HG03280 (cell line): ENCODE results near the gene MCM7.
"Not testable (repeated sequence)": the region's sequence is repeated elsewhere in the genome, so short reads cannot be mapped to it uniquely, and the experiment has no call there.

Source experiments
- ATAC-seq: cut with Tn5 transposase; IDR thresholded peaks from one replicate; pipeline ENCODE4 v1.9.1; 2021; ENCODE audit warnings: mild to moderate bottlenecking, moderate library complexity; ENCODE audit not compliant: unreplicated experiment

Gene MCM7

DNA sequence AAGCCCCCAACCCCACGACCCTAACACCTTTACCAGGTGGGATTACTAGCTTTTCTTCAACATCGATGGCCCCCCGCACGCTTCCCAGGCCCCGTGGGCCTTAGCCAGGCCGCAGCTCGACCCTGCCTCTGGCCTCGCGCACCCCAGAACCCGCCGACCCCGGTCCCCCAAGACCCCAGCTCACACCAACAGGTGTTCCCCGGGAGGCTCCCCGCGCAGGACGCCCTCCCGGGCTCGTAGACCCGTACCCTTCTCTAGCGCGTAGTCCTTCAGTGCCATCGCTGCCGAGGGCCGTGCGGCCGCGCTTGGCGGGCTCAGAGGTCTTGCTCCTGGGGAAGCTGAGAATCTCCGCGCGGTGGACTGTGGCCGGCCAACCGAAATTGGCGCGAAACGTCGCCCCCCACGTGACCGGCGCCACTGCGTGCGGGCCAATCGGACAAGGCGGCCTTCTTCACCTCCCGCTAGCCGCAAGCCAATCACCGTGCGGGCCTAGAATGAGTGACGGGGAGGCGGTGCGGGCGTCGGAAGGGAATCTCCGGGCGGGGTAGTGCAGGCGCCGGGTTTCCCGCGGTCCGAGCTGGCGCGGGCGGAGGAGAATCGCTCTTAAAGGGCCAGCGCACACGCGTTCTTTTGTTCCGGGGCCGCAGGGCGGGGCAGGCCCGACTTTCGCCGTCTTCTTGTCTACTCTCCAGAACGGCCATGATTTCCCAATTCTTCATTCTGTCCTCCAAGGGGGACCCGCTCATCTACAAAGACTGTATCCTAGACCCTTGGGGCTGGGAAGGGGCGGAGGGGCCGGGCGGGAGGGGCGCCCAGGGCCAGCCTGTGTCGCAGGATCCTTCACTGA lies at the start of gene MCM7, which contains the start of gene AP4M1:
Gene MCM7 (minus strand): TSS at position 382 of the 847 bp plus-strand sequence. CDS start 103 bp downstream, at position 279.
Gene AP4M1 (plus strand): TSS at position 628 of the 847 bp plus-strand sequence. CDS start 72 bp downstream, at position 700.
- peak; percentile 87 for ATAC-seq

DNA sequence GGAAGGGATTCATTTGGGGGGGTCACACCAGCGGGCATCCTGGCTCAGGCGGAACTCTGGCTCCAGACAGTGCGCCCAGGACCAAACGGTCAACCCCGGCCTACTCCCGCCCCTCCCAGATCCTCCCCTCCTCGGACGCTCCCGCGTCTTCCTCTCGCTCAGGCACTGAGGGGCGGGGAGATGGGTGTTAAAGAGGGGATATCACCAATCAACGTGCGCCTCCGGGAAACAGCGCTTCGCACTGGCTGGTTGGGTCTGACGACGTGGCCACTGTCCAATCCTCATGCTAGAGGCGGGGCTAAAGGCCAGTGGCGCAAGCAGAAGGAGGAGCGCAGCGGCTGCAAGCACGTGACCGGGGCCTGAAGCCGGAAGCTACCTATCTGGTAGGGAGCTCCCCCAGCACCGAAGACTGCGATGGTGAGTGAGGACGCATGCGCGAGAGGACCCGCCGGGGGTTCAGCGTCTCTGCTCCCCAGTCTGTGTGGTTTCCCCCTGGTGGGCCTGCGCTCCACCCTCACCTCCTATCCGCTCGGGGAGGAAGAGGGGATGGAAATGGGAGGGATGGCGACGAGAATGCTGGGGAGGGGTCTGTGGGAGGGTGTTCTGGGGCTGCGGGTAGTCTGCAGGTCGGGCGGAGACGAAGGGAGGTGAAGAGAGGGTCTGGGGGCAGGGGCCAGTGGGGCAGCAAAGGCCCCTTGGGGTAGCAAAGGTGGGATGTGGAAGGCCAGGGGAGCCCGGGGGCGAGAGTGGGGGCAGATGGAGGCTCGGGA lies 47.5 kb upstream of the MCM7 start, which contains the start of gene LAMTOR4:
Gene LAMTOR4 (plus strand): TSS at position 360 of the 770 bp plus-strand sequence. CDS start 55 bp downstream, at position 415.
- ATAC-seq = peak; percentile 99

DNA sequence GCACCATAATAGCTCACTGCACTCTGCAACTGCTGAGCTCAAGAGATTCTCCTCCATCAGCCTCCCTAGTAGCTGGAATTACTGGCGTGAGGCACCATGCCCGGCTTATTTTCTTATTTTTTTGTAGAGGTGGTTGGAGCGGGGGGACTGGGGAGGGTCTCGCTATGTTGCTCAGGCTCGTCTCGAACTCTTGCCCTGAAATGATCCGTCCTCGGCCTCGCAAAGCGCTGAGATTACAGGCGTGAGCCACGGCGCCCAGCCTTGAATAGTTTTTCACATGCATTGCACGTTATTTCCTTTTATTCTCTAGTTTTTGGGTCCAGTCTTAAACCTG lies 47.0 kb upstream of the MCM7 start:
- no peak for ATAC-seq

DNA sequence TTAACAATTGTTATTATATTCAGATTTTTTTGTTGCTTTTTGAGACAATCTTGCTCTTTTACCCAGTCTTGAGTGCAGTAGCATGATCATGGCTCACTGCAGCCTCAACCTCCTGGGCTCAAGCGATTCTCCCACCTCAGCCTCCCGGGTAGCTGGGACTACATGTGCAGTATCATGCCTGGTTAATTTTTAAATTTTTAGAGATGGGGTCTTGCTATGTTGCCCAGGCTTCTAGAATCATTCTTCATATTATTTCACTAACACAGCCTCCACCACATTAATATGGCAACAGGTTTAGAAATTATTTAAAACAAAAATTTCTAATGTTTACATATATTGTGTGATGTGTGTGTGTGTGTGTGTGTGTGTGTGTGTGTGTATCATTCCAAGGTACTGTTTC lies 46.1 kb upstream of the MCM7 start:
- ATAC-seq = no peak

DNA sequence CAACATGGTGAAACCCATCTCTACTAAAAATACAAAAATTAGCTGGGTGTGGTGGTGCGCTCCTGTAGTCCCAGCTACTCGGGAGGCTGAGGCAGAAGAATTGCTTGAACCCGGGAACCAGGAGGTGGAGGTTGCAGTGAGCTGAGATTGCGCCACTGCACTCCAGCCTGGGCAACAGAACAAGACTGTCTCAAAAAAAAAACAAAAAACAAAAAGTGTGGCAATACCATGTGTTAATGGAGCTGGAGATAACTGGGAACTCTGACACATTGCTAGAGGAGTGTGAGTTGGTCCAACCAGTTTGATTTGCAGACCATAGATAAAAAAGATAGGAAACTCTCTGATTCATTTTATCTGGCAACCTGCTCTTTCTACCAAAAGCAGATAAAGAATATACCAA lies 45.2 kb upstream of the MCM7 start:
- not testable (repeated sequence) for ATAC-seq

DNA sequence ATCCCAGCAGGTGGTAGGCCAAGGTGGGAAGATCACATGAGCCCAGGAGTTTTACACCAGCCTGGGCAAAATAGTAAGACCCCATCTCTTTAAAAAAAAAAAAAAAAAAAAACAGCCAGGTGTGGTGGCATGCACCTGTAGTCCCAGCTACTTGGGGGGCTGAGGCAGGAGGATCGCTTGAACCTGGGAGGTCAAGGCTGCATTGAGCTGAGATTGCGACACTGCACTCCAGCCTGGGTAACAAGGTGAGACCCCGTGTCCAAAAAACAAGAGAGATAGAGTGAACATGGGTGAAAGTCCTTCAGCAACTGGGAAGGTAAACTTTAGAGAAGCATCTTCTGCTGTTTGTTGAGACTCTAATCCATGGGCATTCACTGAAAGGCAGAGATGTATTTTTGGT lies 41.3 kb upstream of the MCM7 start:
- ATAC-seq = no peak

DNA sequence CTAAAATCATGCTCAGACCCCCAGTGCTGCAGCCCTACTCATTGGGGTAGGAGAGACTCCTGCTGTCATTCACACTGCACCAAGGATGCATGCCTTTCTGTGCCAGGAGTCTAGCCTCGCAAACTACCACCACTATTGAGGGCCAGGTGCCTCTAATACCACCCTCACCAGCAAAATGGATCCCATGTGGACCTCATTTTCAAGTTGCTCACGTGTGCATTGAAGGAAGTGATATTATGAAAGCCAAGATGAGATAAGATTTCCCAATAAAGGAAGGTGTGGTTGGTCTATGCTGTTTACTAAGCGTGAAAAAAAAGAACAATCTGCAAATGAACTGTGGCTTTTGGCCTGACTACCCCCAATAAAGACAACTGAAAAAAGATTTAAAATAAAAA lies 40.4 kb upstream of the MCM7 start:
- no peak for ATAC-seq

DNA sequence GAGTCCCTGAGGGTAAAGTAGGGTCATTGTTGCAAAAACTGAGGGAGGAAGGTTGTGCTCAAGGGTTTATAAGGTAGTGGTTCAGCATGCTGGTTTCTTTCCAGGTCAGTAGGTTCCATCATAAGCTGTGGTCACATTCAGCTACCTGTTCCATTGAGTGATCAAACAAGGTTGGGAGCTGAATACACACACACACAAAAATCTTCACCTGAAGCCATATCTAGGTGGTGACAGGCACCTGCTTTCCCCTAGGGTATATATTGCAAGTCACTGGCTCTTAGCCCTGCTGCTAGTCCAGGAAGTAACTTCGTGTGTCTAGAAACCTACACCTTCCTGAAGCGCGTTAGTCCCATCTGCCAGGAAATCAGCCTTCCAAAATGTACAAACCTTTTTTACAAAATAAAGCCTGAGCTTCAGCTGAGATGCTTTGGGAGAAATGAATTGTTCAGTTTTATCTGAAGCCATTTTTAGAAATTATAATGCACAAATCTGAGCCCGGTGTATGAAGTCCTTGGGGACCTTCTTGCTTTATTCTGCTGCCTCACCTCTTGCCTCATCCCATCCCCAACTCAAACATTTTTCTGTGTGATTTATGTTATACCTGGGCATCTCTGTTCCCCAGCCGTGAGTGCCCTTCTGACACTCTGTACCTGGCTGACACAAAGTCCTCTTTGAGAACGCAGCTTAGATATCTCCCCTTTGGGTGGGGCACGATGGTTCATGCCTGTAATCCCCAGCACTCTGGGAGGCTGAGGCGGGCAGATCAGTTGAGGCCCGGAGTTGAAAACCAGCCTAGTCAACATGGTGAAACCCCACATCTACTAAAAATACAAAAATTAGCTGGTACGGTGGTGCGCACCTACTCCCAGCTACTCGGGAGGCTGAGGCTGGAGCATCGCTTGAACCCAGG lies 36.9 kb upstream of the MCM7 start:
- ATAC-seq = no peak

DNA sequence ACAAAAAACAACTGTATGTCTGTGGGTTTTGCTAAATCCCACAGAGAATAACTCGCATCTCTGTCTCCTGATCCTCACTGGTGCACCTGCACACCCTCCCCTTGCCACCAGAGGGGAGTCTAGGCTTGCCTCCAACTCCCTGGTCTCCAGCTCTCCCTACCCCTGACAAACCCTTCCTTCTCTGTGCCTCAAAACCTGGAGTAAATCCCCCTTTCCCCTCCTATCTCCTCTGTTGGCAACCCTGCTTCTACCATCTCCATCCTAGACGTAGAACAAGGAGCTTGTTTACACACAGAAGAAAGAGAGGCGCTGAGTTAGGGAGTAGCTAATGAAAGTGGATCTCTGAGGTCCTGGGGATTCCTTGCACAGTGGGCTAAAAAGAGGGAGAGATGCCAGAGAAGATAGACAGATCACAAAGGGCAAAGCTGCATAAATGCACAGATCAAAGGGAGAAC lies 31.5 kb upstream of the MCM7 start:
- peak; percentile 46 for ATAC-seq

DNA sequence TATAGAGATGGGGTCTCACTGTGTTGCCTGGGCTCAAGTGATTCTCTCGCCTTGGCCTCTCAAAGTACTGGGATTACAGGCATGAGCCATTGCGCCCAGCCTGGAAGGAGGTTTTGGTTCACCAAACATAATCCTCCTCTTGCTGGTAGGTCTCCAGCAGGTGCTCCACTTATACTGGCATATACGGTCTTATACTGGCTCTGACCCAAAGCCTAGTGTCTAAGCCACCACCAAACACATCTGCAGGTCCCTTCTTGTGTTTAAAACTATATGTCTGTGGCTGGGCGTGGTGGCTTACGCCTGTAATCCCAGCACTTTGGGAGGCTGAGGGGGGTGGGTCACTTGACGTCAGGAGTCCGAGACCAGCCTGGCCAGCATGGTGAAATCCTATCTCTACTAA lies 30.9 kb upstream of the MCM7 start:
- no peak for ATAC-seq

DNA sequence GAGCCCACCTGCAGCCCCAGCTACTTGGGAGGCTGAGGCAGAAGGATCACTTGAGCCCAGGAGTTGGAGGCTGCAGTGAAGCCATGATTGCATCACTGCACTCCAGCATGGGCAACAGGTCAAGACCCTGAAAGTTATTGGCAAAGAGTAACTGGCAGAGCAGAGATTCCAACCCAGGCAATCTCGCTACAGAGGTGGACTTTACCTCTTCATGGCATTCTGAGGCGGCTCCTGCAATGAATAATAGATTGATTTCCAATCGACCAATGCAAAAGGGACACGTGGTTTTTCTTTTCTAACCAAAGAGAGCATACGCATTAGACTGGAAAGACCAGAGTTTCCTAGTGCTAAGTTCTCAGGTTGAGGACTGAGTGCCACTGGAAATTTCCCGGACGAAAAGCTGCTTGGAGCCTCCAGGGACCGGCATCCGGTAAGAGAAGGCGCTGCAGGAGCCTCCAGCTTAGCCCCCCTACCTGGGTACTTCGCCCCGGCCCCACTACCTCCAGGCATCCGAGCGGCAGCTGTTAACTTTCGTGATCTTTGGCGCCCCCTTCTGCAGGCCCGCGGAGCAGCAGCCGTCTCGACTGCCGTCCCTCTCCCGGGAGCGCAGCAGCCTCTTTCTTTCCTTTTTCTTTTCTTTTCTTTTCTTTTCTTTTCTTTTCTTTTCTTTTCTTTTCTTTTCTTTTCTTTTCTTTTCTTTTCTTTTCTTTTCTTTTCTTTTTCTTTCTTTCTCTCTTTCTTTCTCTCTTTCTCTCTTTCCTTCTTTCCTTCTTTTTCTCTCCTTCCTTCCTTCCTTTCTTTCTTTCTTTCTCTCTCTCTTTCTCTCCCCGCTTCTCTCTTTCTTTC lies 29.6 kb upstream of the MCM7 start:
- ATAC-seq = no peak

DNA sequence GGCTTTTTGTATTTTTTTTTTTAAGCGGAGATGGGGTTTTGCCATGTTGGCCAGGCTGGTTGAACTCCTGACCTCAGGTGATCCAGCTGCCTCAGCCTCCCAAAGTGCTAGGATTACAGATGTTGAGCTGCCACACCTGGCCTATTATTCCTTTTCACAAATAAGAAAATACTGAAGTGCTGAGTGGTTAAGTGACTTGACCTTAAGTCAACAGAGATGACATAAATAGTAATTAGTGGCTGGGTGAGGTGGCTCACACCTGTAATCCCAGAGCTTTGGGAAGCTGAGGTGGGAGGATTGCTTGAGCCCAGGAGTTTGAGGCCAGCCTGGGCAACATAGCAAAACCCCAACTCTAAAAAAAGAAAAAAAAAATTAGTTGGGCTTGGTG lies 29.0 kb upstream of the MCM7 start:
- not testable (repeated sequence) for ATAC-seq

DNA sequence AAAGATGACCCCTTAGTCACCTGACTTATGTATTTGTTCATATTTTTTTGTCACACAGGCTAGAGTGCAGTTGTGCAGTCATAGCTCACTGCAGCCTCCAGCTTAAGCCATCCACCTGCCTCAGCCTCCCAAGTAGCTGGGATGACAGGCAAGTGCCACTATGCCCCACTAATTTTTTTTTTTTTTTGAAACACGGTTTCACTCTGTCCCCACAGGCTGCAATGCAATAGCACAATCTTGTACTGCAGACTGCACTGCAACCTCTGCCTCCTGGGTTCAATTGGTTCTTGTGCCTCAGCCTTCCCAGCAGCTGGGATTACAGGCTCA lies 27.4 kb upstream of the MCM7 start:
- ATAC-seq = no peak

DNA sequence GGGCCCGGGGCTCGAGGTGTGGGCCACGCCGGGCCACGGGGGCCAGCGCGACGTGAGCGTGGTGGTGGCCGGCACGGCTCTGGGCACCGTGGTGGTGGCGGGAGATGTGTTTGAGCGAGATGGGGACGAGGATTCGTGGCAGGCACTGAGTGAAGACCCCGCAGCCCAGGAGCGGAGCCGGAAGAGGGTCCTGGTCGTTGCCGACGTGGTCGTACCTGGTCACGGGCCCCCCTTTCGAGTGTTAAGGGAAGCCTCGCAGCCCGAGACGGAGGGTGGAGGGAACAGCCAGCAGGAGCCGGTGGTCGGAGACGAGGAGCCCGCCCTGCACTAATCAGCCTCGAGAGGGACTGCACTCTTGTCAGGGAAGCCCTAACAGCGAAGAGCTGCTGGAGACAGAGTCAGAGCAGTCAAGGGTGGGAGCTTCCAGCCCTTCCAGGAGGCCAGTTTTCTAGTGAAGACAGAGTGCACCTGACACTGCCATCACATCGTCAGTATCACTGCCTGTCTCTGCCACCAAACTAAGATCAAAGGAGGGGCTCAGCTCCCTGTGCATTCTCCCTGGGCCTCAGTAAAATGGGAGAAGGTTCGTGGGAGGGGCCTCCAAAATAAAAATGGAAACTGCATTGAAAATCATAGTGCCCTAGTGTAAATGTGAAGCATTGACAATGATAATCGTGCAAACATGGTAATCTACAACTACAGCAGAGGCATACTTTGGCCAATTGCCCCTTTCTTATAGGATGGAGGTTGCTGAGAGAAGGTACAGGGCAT lies 26.9 kb upstream of the MCM7 start:
- no peak for ATAC-seq

DNA sequence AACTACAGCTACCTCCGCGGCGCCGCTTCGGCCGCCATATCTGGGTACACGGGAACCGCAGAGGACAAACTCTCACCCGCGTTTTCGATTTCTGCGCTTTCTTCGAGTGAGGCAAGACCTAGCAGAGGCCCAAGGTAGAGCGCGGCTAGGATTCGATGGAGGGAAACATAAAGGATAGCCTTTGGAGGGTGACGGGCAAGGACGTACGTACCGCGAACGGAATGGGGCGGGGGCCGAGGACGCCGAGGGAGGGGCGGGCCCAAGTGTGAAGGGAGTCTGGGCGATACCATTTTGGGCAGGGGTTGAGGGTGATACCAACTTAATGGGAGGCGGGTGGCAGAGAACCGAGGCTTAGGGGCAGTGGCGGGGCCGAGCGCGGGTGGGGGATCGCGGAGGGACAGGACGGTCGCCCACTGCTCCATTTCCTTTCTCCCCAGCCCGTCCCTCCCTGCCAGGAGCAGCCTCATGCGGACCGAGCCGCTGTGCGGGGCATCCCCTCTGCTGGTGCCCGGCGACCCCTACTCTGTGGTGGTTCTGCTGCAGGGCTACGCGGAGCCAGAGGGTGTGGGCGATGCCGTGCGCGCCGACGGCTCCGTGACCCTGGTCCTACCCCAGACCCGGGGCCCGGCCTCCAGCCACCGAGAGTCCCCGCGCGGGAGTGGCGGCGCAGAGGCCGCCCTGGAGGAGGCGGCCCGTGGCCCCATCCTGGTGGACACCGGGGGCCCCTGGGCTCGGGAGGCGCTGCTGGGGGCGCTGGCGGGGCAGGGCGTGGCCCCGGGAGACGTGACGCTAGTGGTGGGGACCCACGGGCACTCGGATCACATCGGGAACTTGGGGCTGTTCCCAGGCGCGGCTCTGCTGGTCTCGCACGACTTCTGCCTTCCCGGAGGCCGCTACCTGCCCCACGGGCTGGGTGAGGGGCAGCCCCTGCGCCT lies 26.0 kb upstream of the MCM7 start, which contains the start of gene MBLAC1:
Gene MBLAC1 (plus strand): TSS at position 37 of the 935 bp plus-strand sequence. CDS start 429 bp downstream, at position 466.
- peak; percentile 72 for ATAC-seq

DNA sequence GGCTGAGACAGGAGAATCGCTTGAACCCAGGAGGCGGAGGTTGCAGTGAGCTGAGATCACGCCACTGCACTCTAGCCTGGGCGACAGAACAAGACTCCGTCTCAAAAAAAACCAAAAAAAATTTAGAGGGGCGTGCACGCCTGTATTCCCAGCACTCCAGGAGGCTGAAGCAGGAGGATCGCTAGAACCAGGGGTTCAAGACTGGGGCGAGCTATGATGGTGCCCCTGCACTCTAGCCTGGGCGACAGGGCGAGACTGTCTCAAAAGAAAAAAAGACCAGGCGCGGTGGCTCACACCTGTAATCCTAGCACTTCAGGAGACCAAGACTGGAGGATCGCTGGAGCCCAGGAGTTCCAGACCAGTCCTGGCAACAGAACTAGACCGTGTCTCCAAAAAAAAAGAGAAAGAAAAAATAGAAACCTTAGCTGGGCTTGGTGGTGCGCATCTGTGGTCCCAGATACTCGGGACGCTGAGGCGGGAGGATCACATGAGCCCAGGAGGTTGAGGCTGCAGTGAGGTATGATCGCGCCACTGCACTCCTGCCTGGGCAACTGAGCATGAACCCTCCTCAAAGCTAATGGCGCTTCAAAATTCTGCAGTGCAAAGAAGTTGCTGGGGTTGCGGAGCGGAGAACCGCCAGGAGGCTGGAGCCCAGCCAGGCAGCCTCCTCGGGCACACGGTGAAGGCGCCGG lies 25.2 kb upstream of the MCM7 start:
- ATAC-seq = no peak
